Breast epithelium (tissue), 4 donors: Measurements from ENCODE around the gene CEP250. TPM values are rescaled to one million over a fixed set of nuclear protein-coding genes. Genes with fewer than 3 reads are reported as not detected.

Experiments
- DNase-seq, 2 donors: peaks; one replicate each; pipeline ENCODE4 v3.0.0-alpha.2; 2019; ENCODE audit warnings: low spot score in 2 of 2
- H3K27ac ChIP-seq, 2 donors: fragments of 200-600 bp; sonication (generic) in 1 of 2; one replicate each; pipeline ENCODE4 v1.5.1; 2016 to 2019; ENCODE audit warnings: mild to moderate bottlenecking in 1 of 2
- H3K27me3 ChIP-seq, 2 donors: fragments of 200-600 bp; sonication (generic) in 1 of 2; one replicate each; pipeline versions ENCODE4 v1.5.1 to v1.6.0; 2017 to 2019; ENCODE audit warnings: control low read depth in 1 of 2, mild to moderate bottlenecking in 1 of 2
- H3K36me3 ChIP-seq: fragments of 200-600 bp; one replicate; pipeline ENCODE4 v1.5.1; 2019
- H3K4me1 ChIP-seq, 2 donors: fragments of 200-600 bp; sonication (generic); one replicate each; pipeline ENCODE4 v1.5.1; 2016 to 2019; ENCODE audit warnings: control low read depth in 1 of 2
- H3K4me3 ChIP-seq, 3 donors: fragments of 200-600 bp; sonication (generic); 1 replicate in 2 of 3; 2 replicates in 1 of 3; pipeline ENCODE4 v1.5.1; 2016 to 2019; ENCODE audit warnings: mild to moderate bottlenecking in 3 of 3, moderate library complexity in 2 of 3
- H3K9me3 ChIP-seq, 2 donors: fragments of 200-600 bp; sonication (generic) in 1 of 2; one replicate each; pipeline ENCODE4 v1.5.1; 2016 to 2019; ENCODE audit warnings: control low read depth in 1 of 2
- CTCF ChIP-seq, 3 donors: fragments of 450-650 bp; IDR thresholded peaks; one replicate each; pipeline ENCODE4 v1.5.1; 2016 to 2017; ENCODE audit warnings: antibody characterized with exemption in 3 of 3, mild to moderate bottlenecking in 3 of 3, moderate library complexity in 3 of 3
- POLR2A ChIP-seq: fragments of 450-650 bp; IDR thresholded peaks from one replicate; pipeline ENCODE4 v1.6.1; 2016; ENCODE audit warnings: antibody characterized with exemption, mild to moderate bottlenecking, moderate library complexity
- POLR2AphosphoS5 ChIP-seq, 3 donors: sonication (generic); formaldehyde crosslinking; IDR thresholded peaks; one replicate each; pipeline ENCODE4 v1.6.1; 2017; ENCODE audit warnings: antibody characterized with exemption in 3 of 3
- intact Hi-C: fragments of 100-400 bp; cut with DNase I; formaldehyde crosslinking; loops from one replicate; pipeline ENCODE4 v1.15.1; 2023; ENCODE audit warnings: low total_unique reads
- total RNA-seq, 3 donors: library from RNA; depleted of rRNA; stranded (reverse); fragments of >200 nt; gene quantifications; one replicate each; pipeline ENCODE4 v1.1.0, GENCODE V29; 2016

The CEP250 gene
- total RNA-seq, 3 donors from 2014 or later: 22.2 to 28.5 (median 23.3) TPM

- Histone ChIP-seq H3K9me3 (no peaks in the 10 kb centered on the region), H3K27ac (no peak overlapping the region), H3K36me3 (no peaks in the 10 kb centered on the region), H3K27me3 (no peaks in the 10 kb centered on the region), H3K4me3 (no peak overlapping the region), H3K4me1 (no peaks in the 10 kb centered on the region)
- TF ChIP-seq POLR2AphosphoS5 (IDR thresholded peaks at IDR 0.05): no peak
- TF ChIP-seq POLR2A: no peak
- TF ChIP-seq CTCF (IDR thresholded peaks at IDR 0.05): no peak
- DNase-seq: no peak
- intact Hi-C loops: no loop called here
Measured at GRCh38 chr20:35489717-35490116, 34.3 kb downstream of the CEP250 start.

- no peaks in the 10 kb centered on the region for H3K4me1 ChIP-seq
- no peak overlapping the region for H3K27ac ChIP-seq
- H3K36me3 ChIP-seq: no peaks in the 10 kb centered on the region
- TF ChIP-seq CTCF (IDR thresholded peaks at IDR 0.05) (no peak), POLR2AphosphoS5 (IDR thresholded peaks at IDR 0.05) (no peak), POLR2A (no peak)
- H3K9me3 ChIP-seq: no peaks in the 10 kb centered on the region
- H3K27me3 ChIP-seq: no peaks in the 10 kb centered on the region
- intact Hi-C loops: no loop called here
- DNase-seq: no peak
- peak overlapping the region; percentile 34 to 37 (median 37) for H3K4me3 ChIP-seq
Measured at GRCh38 chr20:35490736-35491181, 35.4 kb downstream of the CEP250 start.

- no peak overlapping the region for H3K4me3 ChIP-seq
Measured at GRCh38 chr20:35491823-35492222, 36.4 kb downstream of the CEP250 start.

GRCh38 chr20:35492352-35492751 lies 37.0 kb downstream of the CEP250 start:
- H3K27me3 ChIP-seq: no peaks in the 10 kb centered on the region
- H3K4me1 ChIP-seq: peaks cover 0 to 2% of the 10 kb centered on the region in 2 donors
- no peaks in the 10 kb centered on the region for H3K36me3 ChIP-seq
- no peak for DNase-seq
- no peaks in the 10 kb centered on the region for H3K9me3 ChIP-seq
- no peak overlapping the region for H3K4me3 ChIP-seq
- TF ChIP-seq POLR2AphosphoS5 (IDR thresholded peaks at IDR 0.05): no peak
- TF ChIP-seq CTCF (IDR thresholded peaks at IDR 0.05): no peak
- TF ChIP-seq POLR2A: no peak
- intact Hi-C loops: no loop called here
- H3K27ac ChIP-seq: no peak overlapping the region

More at GRCh38 chr20:35491823-35492222, 36.4 kb downstream of the CEP250 start:
- H3K4me1 ChIP-seq: no peaks in the 10 kb centered on the region
- H3K36me3 ChIP-seq: no peaks in the 10 kb centered on the region
- H3K27ac ChIP-seq: no peak overlapping the region
- no peaks in the 10 kb centered on the region for H3K9me3 ChIP-seq
- DNase-seq: no peak
- TF ChIP-seq CTCF (IDR thresholded peaks at IDR 0.05) (no peak), POLR2AphosphoS5 (IDR thresholded peaks at IDR 0.05) (no peak), POLR2A (no peak)
- intact Hi-C loops: no loop called here
- H3K27me3 ChIP-seq: no peaks in the 10 kb centered on the region

- peaks cover 0 to 3% of the 10 kb centered on the region in 2 donors for H3K4me1 ChIP-seq
- peak overlapping the region; percentile 56 to 87 for H3K27ac ChIP-seq
- intact Hi-C loops: no loop called here
- no peak overlapping the region for H3K4me3 ChIP-seq
- no peaks in the 10 kb centered on the region for H3K36me3 ChIP-seq
- TF ChIP-seq CTCF (IDR thresholded peaks at IDR 0.05) (no peak), POLR2AphosphoS5 (IDR thresholded peaks at IDR 0.05) (no peak), POLR2A (no peak)
- DNase-seq: no peak
- no peaks in the 10 kb centered on the region for H3K9me3 ChIP-seq
- H3K27me3 ChIP-seq: no peaks in the 10 kb centered on the region
Measured at GRCh38 chr20:35496481-35496880, 41.1 kb downstream of the CEP250 start.
